Brain microvascular endothelial cell (primary cell): Measurements from ENCODE around the gene FAM107B.

Experiments
- DNase-seq: peaks from one replicate; pipeline ENCODE4 v3.0.0-alpha.2; 2020
- H3K27ac ChIP-seq: fragments of 250-450 bp; sonication (Bioruptor Pico); 2 replicates; pipeline ENCODE4 v1.5.1; 2020; ENCODE audit warnings: mild to moderate bottlenecking, moderate library complexity
- H3K27me3 ChIP-seq: fragments of 250-450 bp; sonication (Bioruptor Pico); replicated peaks from 2 replicates; pipeline ENCODE4 v1.5.1; 2020; ENCODE audit warnings: mild to moderate bottlenecking
- H3K36me3 ChIP-seq: fragments of 250-450 bp; sonication (Bioruptor Pico); replicated peaks from 2 replicates; pipeline ENCODE4 v1.5.1; 2020; ENCODE audit warnings: mild to moderate bottlenecking
- H3K4me3 ChIP-seq: 2 replicates; pipeline ENCODE4 v1.5.1; 2011; ENCODE audit warnings: low read depth, mild to moderate bottlenecking, control low read depth, low read length, moderate library complexity
- in situ Hi-C: cut with HindIII; loops from 2 replicates; pipeline ENCODE4 v1.10.0; 2017; ENCODE audit warnings: low sequenced_read_pairs, low pct_ligation_motif_present
- TF ChIP-seq, protein P1 (sequence below): IDR thresholded peaks from 2 replicates; pipeline ENCODE4 v1.5.1; 2011; ENCODE audit warnings: low read depth, mild to moderate bottlenecking, moderate library complexity, low read length, control low read depth, inconsistent platforms; ENCODE audit errors: missing control alignments

Gene FAM107B

DNA sequence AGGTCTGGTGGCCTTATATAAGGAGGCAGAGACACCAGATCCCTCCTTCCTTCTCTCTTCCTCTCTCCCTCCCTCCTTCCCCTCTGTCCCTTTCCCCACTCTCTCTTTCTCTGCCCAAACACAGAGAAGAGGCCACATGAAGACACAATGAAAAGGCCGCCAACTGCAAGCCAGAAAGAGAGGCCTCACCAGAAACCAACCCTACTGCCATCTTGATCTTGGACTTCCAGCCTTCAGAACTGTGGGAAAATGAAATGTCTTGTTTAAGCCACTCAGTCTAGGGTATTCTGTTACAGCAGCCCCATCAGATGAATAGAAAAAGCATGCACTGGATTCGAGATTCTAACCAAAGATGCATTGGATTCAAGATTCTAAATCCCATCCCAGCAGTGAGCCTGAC is 168.1 kb downstream of the FAM107B start:
- H3K27me3 ChIP-seq: no peaks in the 10 kb centered on the region
- in situ Hi-C loops: no loop called here
- no peak overlapping the region for H3K27ac ChIP-seq
- TF ChIP-seq, protein P1, sequence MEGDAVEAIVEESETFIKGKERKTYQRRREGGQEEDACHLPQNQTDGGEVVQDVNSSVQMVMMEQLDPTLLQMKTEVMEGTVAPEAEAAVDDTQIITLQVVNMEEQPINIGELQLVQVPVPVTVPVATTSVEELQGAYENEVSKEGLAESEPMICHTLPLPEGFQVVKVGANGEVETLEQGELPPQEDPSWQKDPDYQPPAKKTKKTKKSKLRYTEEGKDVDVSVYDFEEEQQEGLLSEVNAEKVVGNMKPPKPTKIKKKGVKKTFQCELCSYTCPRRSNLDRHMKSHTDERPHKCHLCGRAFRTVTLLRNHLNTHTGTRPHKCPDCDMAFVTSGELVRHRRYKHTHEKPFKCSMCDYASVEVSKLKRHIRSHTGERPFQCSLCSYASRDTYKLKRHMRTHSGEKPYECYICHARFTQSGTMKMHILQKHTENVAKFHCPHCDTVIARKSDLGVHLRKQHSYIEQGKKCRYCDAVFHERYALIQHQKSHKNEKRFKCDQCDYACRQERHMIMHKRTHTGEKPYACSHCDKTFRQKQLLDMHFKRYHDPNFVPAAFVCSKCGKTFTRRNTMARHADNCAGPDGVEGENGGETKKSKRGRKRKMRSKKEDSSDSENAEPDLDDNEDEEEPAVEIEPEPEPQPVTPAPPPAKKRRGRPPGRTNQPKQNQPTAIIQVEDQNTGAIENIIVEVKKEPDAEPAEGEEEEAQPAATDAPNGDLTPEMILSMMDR: no peak
- no peaks in the 10 kb centered on the region for H3K36me3 ChIP-seq
- DNase-seq: no peak
- no peak overlapping the region for H3K4me3 ChIP-seq

DNA sequence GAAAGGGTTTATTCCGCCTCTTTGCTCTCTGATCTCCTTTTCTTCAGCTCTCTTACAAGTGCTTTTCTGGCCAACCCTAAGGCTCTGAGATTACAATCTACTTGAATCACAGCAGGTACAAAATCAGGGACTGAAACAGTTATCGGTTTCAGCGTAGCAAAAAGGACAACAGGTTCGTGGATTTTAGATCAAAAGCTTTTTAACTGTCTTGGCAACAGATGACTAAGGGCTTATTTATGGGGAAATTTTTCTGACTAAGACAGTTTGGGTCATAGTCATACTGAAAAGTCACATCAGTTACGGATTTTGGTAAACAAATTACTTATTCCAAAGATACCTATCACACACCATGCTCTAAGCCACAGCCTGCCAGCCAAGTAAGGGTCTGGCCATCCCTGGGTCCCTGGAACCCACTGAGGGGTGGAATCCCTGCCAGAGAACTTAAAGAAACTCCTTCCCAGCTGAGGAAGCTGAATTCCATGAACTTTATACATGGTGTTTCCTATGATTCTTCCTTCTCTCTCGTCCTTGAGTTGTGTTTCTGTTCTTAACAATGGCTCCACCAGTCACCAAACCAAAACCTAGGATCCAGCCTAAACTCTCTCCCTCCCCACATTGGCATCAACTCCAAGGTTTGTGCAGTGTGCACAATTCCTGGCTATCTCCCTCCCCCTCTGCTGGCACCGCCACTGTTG is 169.3 kb downstream of the FAM107B start:
- H3K27ac ChIP-seq: no peak overlapping the region
- no peaks in the 10 kb centered on the region for H3K36me3 ChIP-seq
- peak overlapping the region; percentile 61 for H3K4me3 ChIP-seq
- DNase-seq: no peak
- in situ Hi-C loops: no loop called here
- TF ChIP-seq, protein P1: no peak
- no peaks in the 10 kb centered on the region for H3K27me3 ChIP-seq

DNA sequence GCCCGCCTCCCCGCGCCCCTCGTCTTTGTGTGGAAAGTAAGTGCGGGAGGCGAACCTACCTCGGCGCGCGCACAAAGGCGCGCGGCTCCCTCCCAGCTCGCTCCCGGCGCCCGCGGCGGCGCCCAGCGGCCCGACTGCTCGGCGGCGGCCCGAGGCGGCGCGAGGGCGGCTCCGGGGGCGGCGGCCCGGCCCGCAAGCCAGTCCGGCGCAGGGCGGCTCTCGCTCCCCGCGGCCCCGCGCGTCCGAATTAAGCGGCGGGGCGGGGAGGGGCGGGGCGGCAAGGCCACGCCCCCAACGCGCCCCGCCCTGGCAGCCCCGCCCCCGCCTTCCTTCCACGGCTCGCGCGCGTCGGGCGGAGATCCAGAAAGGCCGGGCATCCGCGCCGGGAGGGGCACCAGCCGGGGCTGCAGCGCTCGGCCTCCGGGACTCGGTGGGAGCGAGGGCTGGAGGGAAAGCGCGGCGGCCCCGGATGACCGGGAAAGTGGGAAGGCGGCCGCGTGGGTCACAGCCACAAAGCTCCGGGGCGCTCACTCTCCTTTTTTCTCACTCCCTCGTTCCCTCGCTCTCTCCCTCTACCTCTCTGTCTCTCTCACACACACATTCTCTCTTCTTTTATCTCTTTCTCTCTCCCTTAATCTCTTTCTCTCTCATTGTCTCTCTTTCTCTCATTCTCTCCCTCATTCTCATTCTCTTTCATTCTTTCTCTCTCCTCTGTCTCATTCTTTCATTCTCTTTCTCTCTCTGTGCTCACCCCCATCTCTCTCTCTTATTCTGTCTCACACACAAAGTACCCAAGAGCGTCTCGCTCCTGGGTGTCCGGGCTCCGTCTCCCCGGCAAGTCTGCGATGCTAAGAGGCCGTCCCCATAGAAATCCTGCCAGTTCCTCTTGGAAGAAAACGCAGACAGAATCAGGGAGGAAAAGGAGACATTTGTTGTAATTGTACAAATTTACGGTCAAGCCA is 170.2 kb downstream of the FAM107B start:
- H3K36me3 ChIP-seq: no peaks in the 10 kb centered on the region
- no peaks in the 10 kb centered on the region for H3K27me3 ChIP-seq
- peak overlapping the region; percentile 30 for H3K27ac ChIP-seq
- in situ Hi-C loops: no loop called here
- H3K4me3 ChIP-seq: peak overlapping the region; percentile 61
- DNase-seq: peak; percentile 25
- TF ChIP-seq, protein P1: no peak

DNA sequence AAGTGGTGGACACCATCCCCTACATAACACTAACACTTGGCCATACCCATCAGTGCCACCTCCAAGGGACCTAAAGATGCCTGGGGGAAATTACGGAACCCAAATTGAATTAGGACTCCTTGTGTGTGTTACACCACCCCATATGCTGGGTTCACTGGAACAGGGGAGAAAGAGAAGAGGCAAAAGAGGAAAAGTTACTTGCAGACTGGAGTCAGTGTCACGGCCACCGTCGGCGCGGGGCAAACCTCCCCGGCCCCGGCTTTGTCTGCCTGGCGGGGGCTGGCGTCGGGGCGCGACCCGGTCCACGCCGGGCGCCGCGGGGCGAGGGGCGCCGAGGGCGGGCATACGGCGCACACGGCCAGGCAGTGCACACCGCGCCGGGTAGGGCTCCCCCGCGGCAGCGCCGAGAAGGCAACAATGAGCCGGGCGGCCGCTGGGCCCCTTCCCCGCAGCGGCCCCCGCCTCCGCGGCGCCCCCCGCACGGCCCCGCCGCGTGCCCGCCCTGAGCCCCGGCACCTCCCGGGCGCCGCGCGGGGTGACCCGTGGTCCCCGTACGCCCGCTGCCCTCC is 171.1 kb downstream of the FAM107B start:
- TF ChIP-seq, protein P1: no peak
- in situ Hi-C loops: no loop called here
- peaks cover 2% of the 10 kb centered on the region for H3K36me3 ChIP-seq
- peak overlapping the region; percentile 52 for H3K4me3 ChIP-seq
- no peak for DNase-seq
- no peaks in the 10 kb centered on the region for H3K27me3 ChIP-seq
- H3K27ac ChIP-seq: peak overlapping the region; percentile 8

DNA sequence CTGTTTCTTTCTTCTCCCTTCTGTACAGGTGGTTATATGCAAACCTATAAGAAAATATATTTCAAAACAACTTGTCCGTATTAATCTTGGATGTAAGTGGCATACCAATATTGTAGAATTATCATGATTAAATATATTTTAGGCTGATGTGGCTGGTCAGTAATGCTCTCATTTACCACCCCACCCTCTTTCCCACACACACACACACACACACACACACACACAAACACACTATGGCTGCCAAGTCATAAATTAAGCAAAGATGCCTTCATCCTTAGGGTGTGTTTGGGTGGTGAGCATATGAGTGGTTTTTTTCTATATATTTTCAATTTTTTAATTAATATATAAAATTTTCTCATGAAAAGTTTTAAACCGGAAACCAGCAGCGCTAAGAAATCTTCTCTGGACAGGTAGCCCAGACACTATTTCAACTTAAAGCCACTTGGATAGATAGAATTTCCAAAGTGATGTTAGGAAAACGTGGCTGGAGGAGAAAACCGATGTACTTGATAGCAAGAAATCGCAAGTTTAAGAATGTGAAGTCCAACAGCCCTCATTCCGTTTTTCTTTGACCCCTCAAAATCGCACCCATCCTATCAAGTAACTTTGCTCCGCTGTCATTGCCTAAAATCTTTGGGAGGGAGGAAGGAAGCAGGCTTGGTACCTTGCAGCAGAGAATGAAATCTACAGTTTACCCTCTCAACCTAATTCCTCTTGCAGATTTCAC is 171.7 kb downstream of the FAM107B start:
- Histone ChIP-seq H3K27ac (peak overlapping the region; percentile 32), H3K36me3 (peaks cover 2% of the 10 kb centered on the region)
- in situ Hi-C loops: no loop called here

More for the DNA sequence above, 171.7 kb downstream of the FAM107B start:
- Histone ChIP-seq H3K27me3 (no peaks in the 10 kb centered on the region), H3K4me3 (peak overlapping the region; percentile 52)
- DNase-seq: no peak
- TF ChIP-seq, protein P1: no peak
